Esophagus muscularis mucosa (tissue), 4 donors: ENCODE data around the gene SPRED1.

Experiments used
- CTCF ChIP-seq, 3 experiments: fragments of 200-600 bp in 2 of 3; fragments of 450-650 bp in 1 of 3; sonication (generic) in 2 of 3; IDR thresholded peaks; one replicate each; pipeline ENCODE4 v1.5.1; 2017 to 2019; ENCODE audit warnings: antibody characterized with exemption in 3 of 3, mild to moderate bottlenecking in 2 of 3, moderate library complexity in 1 of 3
- EP300 ChIP-seq: sonication (generic); formaldehyde crosslinking; IDR thresholded peaks from one replicate; pipeline ENCODE4 v1.6.1; 2017; ENCODE audit warnings: antibody characterized with exemption
- POLR2A ChIP-seq: fragments of 450-650 bp; IDR thresholded peaks from one replicate; pipeline ENCODE4 v1.6.1; 2017; ENCODE audit warnings: antibody characterized with exemption, moderate library complexity, mild to moderate bottlenecking, low read depth
- POLR2AphosphoS5 ChIP-seq, 2 donors: sonication (generic); formaldehyde crosslinking; IDR thresholded peaks; one replicate each; pipeline ENCODE4 v1.6.1; 2017; ENCODE audit warnings: antibody characterized with exemption in 2 of 2

GRCh38 chr15:38242055-38242454, 10.6 kb upstream of the SPRED1 start:
- no peak for TF ChIP-seq CTCF (IDR thresholded peaks at IDR 0.05)
- TF ChIP-seq POLR2A, result no peak
- TF ChIP-seq POLR2AphosphoS5 (IDR thresholded peaks at IDR 0.05), result no peak
- no peak for TF ChIP-seq EP300
